A673 (cell line): Measurements from ENCODE around the gene MED14. TPM values are rescaled to one million over a fixed set of nuclear protein-coding genes. Genes with fewer than 3 reads are reported as not detected.

ENCODE experiments used
- BruUV-seq: library from RNA; stranded (reverse); fragments of 400-500 nt; replicated peaks from 2 replicates; lab custom pipeline; 2021; lab: Mats Ljungman, UMichigan
- CTCF ChIA-PET: fragments of 300-600 bp; sonication (Branson Sonifier 250); formaldehyde crosslinking; loops from one replicate; lab custom pipeline; 2022; ENCODE audit warnings: antibody characterized with exemption; lab: Charles Lee
- POLR2A ChIA-PET: fragments of 300-600 bp; sonication (Branson Sonifier 250); formaldehyde crosslinking; loops from one replicate; lab custom pipeline; 2022; ENCODE audit warnings: antibody characterized with exemption; ENCODE audit not compliant: low non-redundant PET; lab: Charles Lee
- DNase-seq: peaks from one replicate; pipeline ENCODE4 v3.0.0-alpha.2; 2015; ENCODE audit warnings: low spot score
- H3K27ac ChIP-seq: fragments of 200-600 bp; sonication (generic); 2 replicates; pipeline ENCODE4 v1.5.1; 2016; ENCODE audit warnings: mixed run types, low read depth, mild to moderate bottlenecking, mixed read lengths, antibody characterized with exemption, low read length; ENCODE audit not compliant: poor library complexity, severe bottlenecking
- H3K27me3 ChIP-seq: fragments of 200-600 bp; sonication (generic); replicated peaks from 2 replicates; pipeline ENCODE4 v1.6.1; 2017; ENCODE audit warnings: mixed run types, low read depth, mild to moderate bottlenecking, mixed read lengths, antibody characterized with exemption, low read length; ENCODE audit not compliant: insufficient read depth, poor library complexity
- H3K36me3 ChIP-seq: fragments of 200-600 bp; sonication (generic); 2 replicates; pipeline ENCODE4 v1.6.1; 2016; ENCODE audit warnings: mixed run types, mild to moderate bottlenecking, mixed read lengths, antibody characterized with exemption, low read length; ENCODE audit not compliant: insufficient read depth, poor library complexity, severe bottlenecking
- H3K4me1 ChIP-seq: fragments of 200-600 bp; sonication (generic); 2 replicates; pipeline ENCODE4 v1.6.1; 2017; ENCODE audit warnings: mixed run types, mild to moderate bottlenecking, mixed read lengths, antibody characterized with exemption, low read length; ENCODE audit not compliant: insufficient read depth, poor library complexity, severe bottlenecking
- H3K4me3 ChIP-seq: fragments of 200-600 bp; sonication (generic); 2 replicates; pipeline ENCODE4 v1.5.1; 2016; ENCODE audit warnings: low read depth, mixed run types, mild to moderate bottlenecking, mixed read lengths, low read length; ENCODE audit not compliant: poor library complexity, severe bottlenecking
- H3K9me3 ChIP-seq: fragments of 200-600 bp; sonication (generic); 2 replicates; pipeline ENCODE4 v1.6.1; 2016; ENCODE audit warnings: mixed run types, low read depth, mild to moderate bottlenecking, mixed read lengths, antibody characterized with exemption, low read length; ENCODE audit not compliant: poor library complexity, severe bottlenecking
- CTCF ChIP-seq: fragments of 300-800, 200-600 bp; sonication (generic); conservative IDR thresholded peaks from 2 replicates; pipeline ENCODE4 v1.5.1; 2017; ENCODE audit warnings: low read depth, mild to moderate bottlenecking, antibody characterized with exemption, low read length, moderate library complexity, mixed read lengths
- EZH2 ChIP-seq: fragments of 200-600 bp; sonication (generic); IDR thresholded peaks from 2 replicates; pipeline ENCODE4 v1.6.1; 2017; ENCODE audit warnings: borderline replicate concordance, low read depth, mild to moderate bottlenecking, mixed read lengths, antibody characterized with exemption, low read length; ENCODE audit not compliant: poor library complexity, severe bottlenecking
- intact Hi-C: fragments of 100-400 bp; cut with micrococcal nuclease; formaldehyde crosslinking; loops from one replicate; pipeline ENCODE4 v1.10.0; 2022; ENCODE audit not compliant: unreplicated experiment
- total RNA-seq: library from RNA; stranded (reverse); gene quantifications from 2 replicates; pipeline ENCODE4 v1.2.3, GENCODE V29; 2021

MED14 gene
- total RNA-seq, 1 experiment from 2014 or later = 59.1 TPM

DNA sequence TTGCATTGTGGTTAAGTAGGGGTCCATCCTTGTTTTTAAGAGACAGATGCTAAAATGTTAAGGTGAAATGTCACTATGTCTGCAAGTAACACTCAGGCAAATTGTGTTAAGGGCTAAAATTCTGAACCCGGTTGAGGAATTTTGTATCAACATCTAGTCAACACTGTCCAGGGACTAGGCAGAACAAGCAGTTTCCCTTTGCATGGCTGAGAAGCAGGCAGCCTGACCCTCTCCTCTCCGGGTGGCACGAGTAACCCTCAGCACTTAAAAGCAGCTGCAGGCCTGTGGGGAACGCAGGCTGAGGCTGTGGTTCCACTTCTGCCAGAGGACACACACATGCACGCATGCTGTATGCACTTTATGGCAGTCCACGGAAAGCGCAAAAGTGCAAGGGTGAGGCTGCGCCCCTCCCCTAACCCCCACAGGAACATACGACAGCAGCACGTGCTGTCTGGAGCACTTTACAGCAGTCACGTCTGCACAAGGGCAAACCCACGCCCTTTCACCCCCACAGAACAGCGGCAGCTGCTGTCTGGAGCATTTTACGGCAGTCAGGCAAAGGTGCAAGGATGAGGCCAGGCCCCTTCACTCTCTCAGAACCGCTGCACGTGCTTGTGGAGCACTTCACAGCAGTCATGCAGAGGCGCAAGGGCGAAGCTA is 112.7 kb downstream of the MED14 start:
- DNase-seq = no peak
- ChIA-PET CTCF (no interaction called here), POLR2A (no interaction called here)
- Histone ChIP-seq H3K27me3 (no peaks in the 10 kb centered on the region), H3K4me3 (no peak overlapping the region), H3K9me3 (no peaks in the 10 kb centered on the region), H3K4me1 (no peaks in the 10 kb centered on the region), H3K27ac (no peak overlapping the region), H3K36me3 (no peaks in the 10 kb centered on the region)
- TF ChIP-seq CTCF (no peak), EZH2 (no peak)
- intact Hi-C loops = no loop called here
- no TSS peak for BruUV-seq

DNA sequence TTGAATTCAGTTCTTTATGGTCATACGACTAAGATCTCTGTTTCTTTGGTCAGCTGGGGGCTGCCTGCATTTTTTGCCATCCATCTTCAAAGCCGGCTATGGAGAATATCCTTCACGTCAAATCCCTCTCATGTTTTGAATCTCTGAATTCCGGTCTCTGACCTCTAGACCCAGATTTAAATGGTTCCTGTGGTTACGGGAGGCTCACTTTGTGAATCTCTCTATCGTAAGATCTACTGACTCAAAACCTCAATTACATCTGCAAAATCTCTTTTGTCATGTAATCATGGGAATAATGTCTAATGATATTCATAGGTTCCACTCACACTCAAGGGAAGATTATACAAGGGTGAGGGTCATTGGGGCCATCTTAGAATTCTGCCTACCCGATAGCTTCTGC is 117.8 kb downstream of the MED14 start:
- CTCF ChIA-PET = no interaction called here

GRCh38 chrX:40615976-40616375 is 119.4 kb downstream of the MED14 start:
- DNase-seq = no peak
- intact Hi-C loops = no loop called here
- H3K4me3 ChIP-seq = no peak overlapping the region
- no peak for TF ChIP-seq CTCF
- TF ChIP-seq EZH2 = no peak
- H3K27ac ChIP-seq = no peak overlapping the region
- no peaks in the 10 kb centered on the region for H3K9me3 ChIP-seq
- ChIA-PET POLR2A (no interaction called here), CTCF (no interaction called here)
- BruUV-seq = no TSS peak
- H3K36me3 ChIP-seq = no peaks in the 10 kb centered on the region
- H3K4me1 ChIP-seq = no peaks in the 10 kb centered on the region
- H3K27me3 ChIP-seq = no peaks in the 10 kb centered on the region

More for the DNA sequence above, 117.8 kb downstream of the MED14 start:
- no TSS peak for BruUV-seq
- Histone ChIP-seq H3K27ac (no peak overlapping the region), H3K27me3 (no peaks in the 10 kb centered on the region), H3K4me1 (no peaks in the 10 kb centered on the region), H3K4me3 (no peak overlapping the region), H3K9me3 (no peaks in the 10 kb centered on the region), H3K36me3 (no peaks in the 10 kb centered on the region)
- DNase-seq = no peak
- intact Hi-C loops = no loop called here
- TF ChIP-seq EZH2 (no peak), CTCF (no peak)
- POLR2A ChIA-PET = interaction anchor here (0.6 kb wide), 1 partner anchor 858 kb away, joined by 5 read pairs; no protein-coding TSS in a partner anchor
